ENCODE data around the gene IRAK1. TPM values are rescaled to one million over a fixed set of nuclear protein-coding genes. Genes with fewer than 3 reads are reported as not detected.

Gene IRAK1
- total RNA-seq, 2 donors from 2014 or later = 61.1 to 73.9 TPM

GRCh38 chrX:153966841-153967535 lies 52.7 kb downstream of the IRAK1 start:
- TF ChIP-seq CTCF (conservative IDR thresholded peaks at IDR 0.05) = no peak
- Mint-ChIP-seq H3K27me3 (ENCODE audit: insufficient read depth) (no peaks in the 10 kb centered on the region), H3K4me1 (peaks cover 32% of the 10 kb centered on the region), H3K4me3 (peak overlapping the region; percentile 96), H3K9me3 (no peaks in the 10 kb centered on the region), H3K36me3 (ENCODE audit: low read depth) (peaks cover 41% of the 10 kb centered on the region), H3K27ac (peak overlapping the region; percentile 89)
- Histone ChIP-seq H3K27me3 (ENCODE audit: control insufficient read depth, insufficient read depth, low read length, poor library complexity, severe bottlenecking) (no peaks in the 10 kb centered on the region), H3K4me3 (ENCODE audit: low read length) (no peak overlapping the region), H3K36me3 (ENCODE audit: control insufficient read depth, insufficient read depth, low read length) (peaks cover 27% of the 10 kb centered on the region), H3K4me1 (ENCODE audit: control insufficient read depth, insufficient read depth, low read length) (peaks cover 9% of the 10 kb centered on the region), H3K9ac (ENCODE audit: extremely low read depth, low read length, poor library complexity, severe bottlenecking) (no peak overlapping the region), H3K9me3 (ENCODE audit: control insufficient read depth, low read length) (no peaks in the 10 kb centered on the region), H3K27ac (ENCODE audit: low read depth, low read length) (no peak overlapping the region)
- no peak for DNase-seq
- 85 to 90% methylated on average over 4 to 14 of the region's 14 CpGs for WGBS, 2 experiments (ENCODE audit: insufficient coverage in 1 of 2, insufficient read length in 1 of 2)

GRCh38 chrX:153966283-153966688 lies 53.4 kb downstream of the IRAK1 start:
- Histone ChIP-seq H3K9ac (ENCODE audit: extremely low read depth, low read length, poor library complexity, severe bottlenecking) (no peak overlapping the region), H3K27ac (ENCODE audit: low read depth, low read length) (no peak overlapping the region), H3K27me3 (ENCODE audit: control insufficient read depth, insufficient read depth, low read length, poor library complexity, severe bottlenecking) (no peaks in the 10 kb centered on the region), H3K4me1 (ENCODE audit: control insufficient read depth, insufficient read depth, low read length) (peaks cover 9% of the 10 kb centered on the region), H3K36me3 (ENCODE audit: control insufficient read depth, insufficient read depth, low read length) (peaks cover 34% of the 10 kb centered on the region), H3K4me3 (ENCODE audit: low read length) (no peak overlapping the region), H3K9me3 (ENCODE audit: control insufficient read depth, low read length) (no peaks in the 10 kb centered on the region)
- DNase-seq = no peak
- Mint-ChIP-seq H3K36me3 (ENCODE audit: low read depth) (peaks cover 46% of the 10 kb centered on the region), H3K4me1 (peaks cover 32% of the 10 kb centered on the region), H3K27me3 (ENCODE audit: insufficient read depth) (no peaks in the 10 kb centered on the region), H3K27ac (peak overlapping the region; percentile 88), H3K9me3 (no peaks in the 10 kb centered on the region), H3K4me3 (no peak overlapping the region)
- TF ChIP-seq CTCF (conservative IDR thresholded peaks at IDR 0.05) = no peak
- WGBS, 2 experiments (ENCODE audit: insufficient coverage in 1 of 2, insufficient read length in 1 of 2) = 93 to 100% methylated on average over 1 to 15 of the region's 15 CpGs

- no peak overlapping the region for H3K4me3 Mint-ChIP-seq
- peaks cover 55% of the 10 kb centered on the region for H3K36me3 Mint-ChIP-seq (ENCODE audit: low read depth)
These were observed 54.3 kb downstream of the IRAK1 start for GRCh38 chrX:153965406-153965805.

More at GRCh38 chrX:153965406-153965805, 54.3 kb downstream of the IRAK1 start:
- no peak overlapping the region for H3K4me3 ChIP-seq (ENCODE audit: low read length)
- peaks cover 39% of the 10 kb centered on the region for H3K36me3 ChIP-seq (ENCODE audit: control insufficient read depth, insufficient read depth, low read length)
- no peak overlapping the region for H3K27ac Mint-ChIP-seq
- no peak for TF ChIP-seq CTCF (conservative IDR thresholded peaks at IDR 0.05)
- peaks cover 32% of the 10 kb centered on the region for H3K4me1 Mint-ChIP-seq
- H3K27me3 Mint-ChIP-seq (ENCODE audit: insufficient read depth) = no peaks in the 10 kb centered on the region
- 94% methylated on average over 5 of the region's 5 CpGs; no CpG with 5 or more reads in 1 of the 2 experiments for WGBS, 2 experiments (ENCODE audit: insufficient coverage in 1 of 2, insufficient read length in 1 of 2)
- no peak overlapping the region for H3K27ac ChIP-seq (ENCODE audit: low read depth, low read length)
- DNase-seq = no peak
- H3K9me3 Mint-ChIP-seq = no peaks in the 10 kb centered on the region
- H3K9ac ChIP-seq (ENCODE audit: extremely low read depth, low read length, poor library complexity, severe bottlenecking) = no peak overlapping the region
- H3K9me3 ChIP-seq (ENCODE audit: control insufficient read depth, low read length) = no peaks in the 10 kb centered on the region
- H3K4me1 ChIP-seq (ENCODE audit: control insufficient read depth, insufficient read depth, low read length) = peaks cover 9% of the 10 kb centered on the region
- H3K27me3 ChIP-seq (ENCODE audit: control insufficient read depth, insufficient read depth, low read length, poor library complexity, severe bottlenecking) = no peaks in the 10 kb centered on the region
